ENCODE measurements around the gene SREBF1. TPM values are rescaled to one million over a fixed set of nuclear protein-coding genes. Genes with fewer than 3 reads are reported as not detected.

The SREBF1 gene
- total RNA-seq, 2 experiments from 2014 or later = 175 to 176 TPM

DNA sequence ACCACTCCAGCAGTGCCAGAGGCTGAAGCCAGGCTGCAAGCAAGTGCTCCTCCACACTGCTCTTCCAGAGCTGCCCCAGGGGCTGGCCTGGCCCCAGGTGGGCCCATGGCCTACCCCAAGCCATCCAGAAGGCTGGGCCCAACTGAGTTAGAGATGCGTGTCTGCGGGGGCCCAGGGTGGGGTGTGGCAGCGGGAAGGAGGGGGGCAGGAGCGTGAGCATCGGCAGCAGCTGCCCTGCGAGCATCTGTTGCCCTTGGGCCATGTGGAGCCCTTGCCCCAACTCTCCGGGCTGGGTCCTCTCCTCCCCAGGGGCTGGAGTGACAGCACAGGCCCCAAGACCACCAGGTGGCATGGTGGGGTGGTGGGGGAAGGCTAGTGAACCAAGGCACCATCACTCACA, 7.3 kb upstream of the SREBF1 start:
- Mint-ChIP-seq H3K4me1 (peaks cover 47% of the 10 kb centered on the region), H3K4me3 (no peak overlapping the region), H3K36me3 (ENCODE audit: low read depth) (peaks cover 2% of the 10 kb centered on the region), H3K9me3 (no peaks in the 10 kb centered on the region), H3K27ac (no peak overlapping the region), H3K27me3 (no peaks in the 10 kb centered on the region)
- ChIA-PET POLR2A (interaction anchor here (0.5 kb wide), 1 partner anchor 10 kb away, joined by 6 read pairs; no protein-coding TSS in a partner anchor), CTCF (interaction anchor here (0.8 to 1.4 kb wide), 2 partner anchors 9 to 10 kb away, joined by 3 read pairs; no protein-coding TSS in a partner anchor)
- DNase-seq = no peak

- Mint-ChIP-seq H3K36me3 (ENCODE audit: low read depth) (no peaks in the 10 kb centered on the region), H3K4me3 (no peak overlapping the region), H3K4me1 (peaks cover 47% of the 10 kb centered on the region), H3K27ac (no peak overlapping the region), H3K27me3 (no peaks in the 10 kb centered on the region), H3K9me3 (no peaks in the 10 kb centered on the region)
- POLR2A ChIA-PET = no interaction called here
- CTCF ChIA-PET = interaction anchor here (1.4 kb wide), 1 partner anchor 11 kb away, joined by 3 read pairs; no protein-coding TSS in a partner anchor
- no peak for DNase-seq
Measured at GRCh38 chr17:17843096-17843495, 6.3 kb upstream of the SREBF1 start.

GRCh38 chr17:17842111-17842876, 5.5 kb upstream of the SREBF1 start:
- ChIA-PET POLR2A (no interaction called here), CTCF (interaction anchor here (0.5 to 1.4 kb wide), 3 partner anchors 12 to 33 kb away, joined by 3 read pairs; no protein-coding TSS in a partner anchor)
- Mint-ChIP-seq H3K4me1 (peaks cover 47% of the 10 kb centered on the region), H3K9me3 (no peaks in the 10 kb centered on the region), H3K27ac (peak overlapping the region; percentile 25), H3K36me3 (ENCODE audit: low read depth) (no peaks in the 10 kb centered on the region), H3K4me3 (no peak overlapping the region), H3K27me3 (no peaks in the 10 kb centered on the region)
- no peak for DNase-seq

- ChIA-PET POLR2A (no interaction called here), CTCF (interaction anchor here (0.8 to 1.7 kb wide), 4 partner anchors 14 to 151 kb away, joined by 3 to 4 read pairs (median 4); no protein-coding TSS in a partner anchor)
- peak overlapping the region; percentile 70 for H3K4me3 Mint-ChIP-seq
- no peaks in the 10 kb centered on the region for H3K9me3 Mint-ChIP-seq
- H3K27ac Mint-ChIP-seq = peak overlapping the region; percentile 90
- no peaks in the 10 kb centered on the region for H3K27me3 Mint-ChIP-seq
- DNase-seq = no peak
- H3K4me1 Mint-ChIP-seq = peaks cover 44% of the 10 kb centered on the region
- H3K36me3 Mint-ChIP-seq (ENCODE audit: low read depth) = no peaks in the 10 kb centered on the region
Measured at GRCh38 chr17:17841601-17842025, 4.8 kb upstream of the SREBF1 start.

DNA sequence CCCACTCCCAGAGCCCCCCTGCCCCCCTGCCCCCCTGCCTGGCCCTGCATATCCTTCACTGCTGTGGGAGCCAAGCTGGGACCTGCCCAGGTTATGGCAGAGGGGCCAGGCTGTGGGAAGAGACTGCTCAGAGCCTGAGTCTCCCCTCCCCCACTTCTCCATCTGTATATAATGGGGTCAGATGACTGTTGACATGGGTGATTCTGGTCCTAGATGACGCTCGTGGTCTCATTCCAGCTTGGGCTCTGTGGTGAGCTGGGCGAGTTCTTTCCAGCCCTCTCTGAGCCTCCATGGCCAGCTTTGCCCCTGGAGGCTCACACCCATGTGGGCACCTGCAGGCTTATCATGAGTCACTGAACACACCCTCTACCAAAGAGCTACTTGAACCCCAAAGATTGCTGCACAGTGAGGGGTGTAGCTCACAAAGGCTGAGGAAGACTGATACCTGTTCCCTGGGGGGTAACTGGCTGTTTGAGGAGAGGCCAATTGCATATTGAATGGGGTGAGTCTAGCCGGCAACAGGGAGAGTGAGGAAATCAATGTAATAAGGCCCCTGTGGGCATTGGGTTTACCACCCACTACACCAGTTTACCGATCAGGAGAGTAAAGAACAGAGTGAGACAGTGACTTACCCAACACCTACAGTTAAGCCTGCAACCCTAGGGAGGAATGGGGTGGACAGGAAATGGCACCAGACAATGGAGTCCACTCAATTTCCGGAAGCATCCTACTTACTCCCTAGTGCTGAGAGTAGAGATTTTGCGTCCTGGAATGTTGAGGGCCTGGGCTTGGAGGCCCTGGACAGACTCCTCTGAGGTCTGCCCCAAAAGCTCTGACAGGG, 4.2 kb upstream of the SREBF1 start:
- ChIA-PET CTCF (interaction anchor here (0.8 to 1.7 kb wide), 4 partner anchors 15 to 150 kb away, joined by 3 to 4 read pairs (median 4); no protein-coding TSS in a partner anchor), POLR2A (no interaction called here)
- H3K27me3 Mint-ChIP-seq = no peaks in the 10 kb centered on the region
- no peak for DNase-seq
- H3K9me3 Mint-ChIP-seq = no peaks in the 10 kb centered on the region
- H3K4me3 Mint-ChIP-seq = peak overlapping the region; percentile 70
- H3K27ac Mint-ChIP-seq = peak overlapping the region; percentile 90
- H3K36me3 Mint-ChIP-seq (ENCODE audit: low read depth) = peaks cover under 1% of the 10 kb centered on the region
- H3K4me1 Mint-ChIP-seq = peaks cover 43% of the 10 kb centered on the region

GRCh38 chr17:17839791-17840707, 3.3 kb upstream of the SREBF1 start:
- DNase-seq = peak; percentile 82
- H3K36me3 Mint-ChIP-seq (ENCODE audit: low read depth) = peaks cover 6% of the 10 kb centered on the region
- peak overlapping the region; percentile 75 for H3K4me3 Mint-ChIP-seq
- H3K9me3 Mint-ChIP-seq = no peaks in the 10 kb centered on the region
- peaks cover 51% of the 10 kb centered on the region for H3K4me1 Mint-ChIP-seq
- peak overlapping the region; percentile 86 for H3K27ac Mint-ChIP-seq
- ChIA-PET CTCF (interaction anchor here (1.5 to 1.7 kb wide), 2 partner anchors 16 to 150 kb away, joined by 3 to 4 read pairs; no protein-coding TSS in a partner anchor), POLR2A (no interaction called here)
- no peaks in the 10 kb centered on the region for H3K27me3 Mint-ChIP-seq

DNA sequence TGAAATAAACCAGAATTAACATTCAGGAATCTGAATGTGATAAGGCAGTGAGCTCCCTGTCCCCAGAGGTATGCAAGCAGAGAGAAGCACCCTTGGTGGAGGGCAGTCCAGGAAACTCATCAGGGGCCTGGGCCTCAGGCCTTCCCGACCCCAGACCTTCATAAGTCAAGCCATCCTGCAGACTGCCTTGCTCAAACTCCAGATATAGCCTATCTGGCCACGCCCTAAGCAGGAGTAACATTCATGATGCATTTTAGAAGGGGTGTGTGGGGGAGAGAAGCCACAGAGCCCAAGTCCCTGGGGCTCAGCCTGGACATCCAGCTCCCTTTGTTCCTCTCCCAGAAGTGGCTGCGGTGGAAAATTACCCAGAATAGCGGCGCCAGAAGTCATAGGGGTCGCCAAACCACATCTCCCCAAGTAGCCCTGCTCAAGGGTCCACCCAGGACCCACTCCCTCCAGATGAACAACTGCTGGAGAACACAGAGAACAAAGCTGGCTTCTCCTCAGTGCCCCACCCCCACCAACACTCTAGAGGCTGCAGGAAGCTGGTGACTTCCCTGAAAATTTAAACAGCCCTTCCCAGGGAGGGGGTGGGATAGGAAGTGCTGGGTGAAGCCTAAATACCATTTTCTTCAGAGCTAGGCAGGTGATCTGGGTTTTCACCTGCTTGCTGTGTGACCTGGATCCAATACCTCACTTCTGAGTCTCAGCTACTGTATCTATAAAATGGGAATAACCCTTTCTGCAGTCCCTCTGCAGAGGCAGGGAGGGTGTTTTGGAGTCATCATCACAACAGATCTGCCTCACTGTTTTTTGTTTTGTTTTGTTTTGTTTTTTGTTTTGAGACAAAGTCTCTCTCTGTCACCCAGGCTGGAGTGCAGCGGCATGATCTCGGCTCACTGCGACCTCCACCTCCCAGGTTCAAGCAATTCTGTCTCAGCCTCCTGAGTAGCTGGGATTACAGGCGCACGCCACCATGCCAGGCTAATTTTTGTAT, 1.5 kb upstream of the SREBF1 start:
- peak overlapping the region; percentile 86 for H3K27ac Mint-ChIP-seq
- ChIA-PET CTCF (interaction anchor here (1.0 to 4.3 kb wide), 5 partner anchors 10 to 18 kb away, joined by 3 to 32 read pairs (median 11); no protein-coding TSS in a partner anchor), POLR2A (interaction anchor here (1.5 kb wide), 1 partner anchor 11 kb away, joined by 6 read pairs; no protein-coding TSS in a partner anchor)
- no peaks in the 10 kb centered on the region for H3K27me3 Mint-ChIP-seq
- H3K36me3 Mint-ChIP-seq (ENCODE audit: low read depth) = peaks cover 23% of the 10 kb centered on the region
- no peak for DNase-seq
- no peaks in the 10 kb centered on the region for H3K9me3 Mint-ChIP-seq
- H3K4me3 Mint-ChIP-seq = peak overlapping the region; percentile 75
- H3K4me1 Mint-ChIP-seq = peaks cover 68% of the 10 kb centered on the region

- Mint-ChIP-seq H3K4me1 (peaks cover 67% of the 10 kb centered on the region), H3K27me3 (no peaks in the 10 kb centered on the region), H3K9me3 (no peaks in the 10 kb centered on the region), H3K27ac (peak overlapping the region; percentile 97), H3K4me3 (peak overlapping the region; percentile 87), H3K36me3 (ENCODE audit: low read depth) (peaks cover 24% of the 10 kb centered on the region)
- ChIA-PET CTCF (interaction anchor here (0.6 to 4.3 kb wide), 5 partner anchors 11 to 600 kb away, joined by 3 to 32 read pairs (median 11); partner anchors contain the start of gene FLCN), POLR2A (no interaction called here)
- no peak for DNase-seq
Measured at GRCh38 chr17:17837380-17837821, 615 bp upstream of the SREBF1 start.

- Mint-ChIP-seq H3K9me3 (no peaks in the 10 kb centered on the region), H3K4me3 (peak overlapping the region; percentile 87), H3K27ac (peak overlapping the region; percentile 89), H3K36me3 (ENCODE audit: low read depth) (peaks cover 29% of the 10 kb centered on the region), H3K27me3 (no peaks in the 10 kb centered on the region), H3K4me1 (peaks cover 77% of the 10 kb centered on the region)
- peak; percentile 96 for DNase-seq
- ChIA-PET POLR2A (interaction anchor here (0.6 to 1.3 kb wide), 5 partner anchors 9 to 19 kb away, joined by 3 to 7 read pairs (median 3); no protein-coding TSS in a partner anchor), CTCF (interaction anchor here (0.6 to 4.3 kb wide), 8 partner anchors 9 to 154 kb away, joined by 3 to 32 read pairs (median 4); no protein-coding TSS in a partner anchor)
Measured at GRCh38 chr17:17836250-17836817, 452 bp downstream of the SREBF1 start.

GRCh38 chr17:17835415-17836249, 1.2 kb downstream of the SREBF1 start:
- H3K9me3 Mint-ChIP-seq = no peaks in the 10 kb centered on the region
- DNase-seq = no peak
- ChIA-PET POLR2A (interaction anchor here (0.6 to 1.3 kb wide), 5 partner anchors 8 to 20 kb away, joined by 3 to 7 read pairs (median 3); no protein-coding TSS in a partner anchor), CTCF (interaction anchor here (0.6 to 4.3 kb wide), 8 partner anchors 9 to 154 kb away, joined by 3 to 32 read pairs (median 4); no protein-coding TSS in a partner anchor)
- peak overlapping the region; percentile 87 for H3K4me3 Mint-ChIP-seq
- H3K27ac Mint-ChIP-seq = peak overlapping the region; percentile 89
- H3K27me3 Mint-ChIP-seq = no peaks in the 10 kb centered on the region
- peaks cover 73% of the 10 kb centered on the region for H3K4me1 Mint-ChIP-seq
- H3K36me3 Mint-ChIP-seq (ENCODE audit: low read depth) = peaks cover 29% of the 10 kb centered on the region

All from activated CD4-positive, alpha-beta T cell treated with anti-CD3 and anti-CD28 coated beads, Interleukin-2, amount 10 ng/mL, durations not matched to agents 7 days and 5 days (primary cell).